GM18951 (cell line): ENCODE results near the gene SDHAF3.

Source experiments
- POLR2A ChIP-seq: IDR thresholded peaks from 4 replicates; pipeline ENCODE4 v1.6.1; 2011; ENCODE audit warnings: mild to moderate bottlenecking; ENCODE audit not compliant: insufficient read length, insufficient read depth; ENCODE audit errors: extremely low read depth
- in situ Hi-C: fragments of 300-500 bp; cut with MboI; formaldehyde crosslinking; loops from one replicate; pipeline ENCODE4 v1.12.0; 2022; ENCODE audit warnings: low sequenced_read_pairs, mixed read lengths, inconsistent platforms; ENCODE audit not compliant: unreplicated experiment

SDHAF3 gene

GRCh38 chr7:97204821-97205220 is 87.3 kb downstream of the SDHAF3 start:
- TF ChIP-seq POLR2A, result no peak
- in situ Hi-C loops, result no loop called here

GRCh38 chr7:97215556-97215955 is 98.1 kb downstream of the SDHAF3 start:
- TF ChIP-seq POLR2A, result no peak
- in situ Hi-C loops, result no loop called here

- no peak for TF ChIP-seq POLR2A
- in situ Hi-C loops, result no loop called here
These were observed 101.3 kb downstream of the SDHAF3 start for GRCh38 chr7:97218767-97219166.

- TF ChIP-seq POLR2A, result no peak
These were observed 101.7 kb downstream of the SDHAF3 start for GRCh38 chr7:97219237-97219636.

GRCh38 chr7:97224316-97224715 is 106.8 kb downstream of the SDHAF3 start:
- in situ Hi-C loops, result no loop called here
- TF ChIP-seq POLR2A, result no peak

More at GRCh38 chr7:97219237-97219636, 101.7 kb downstream of the SDHAF3 start:
- in situ Hi-C loops, result no loop called here

GRCh38 chr7:97226541-97226940 is 109.0 kb downstream of the SDHAF3 start:
- in situ Hi-C loops, result no loop called here
- TF ChIP-seq POLR2A, result no peak
